PFSK-1 (cell line): ENCODE measurements around the gene IFNL2.

ENCODE experiments used
- FOXP2 ChIP-seq: optimal IDR thresholded peaks from 2 replicates; pipeline ENCODE3; 2011; ENCODE audit warnings: borderline replicate concordance, control low read depth, inconsistent platforms; ENCODE audit not compliant: insufficient read depth; ENCODE audit errors: extremely low read length, extremely low read depth
- POLR2AphosphoS5 ChIP-seq: IDR thresholded peaks from 2 replicates; pipeline ENCODE4 v1.6.1; 2012; ENCODE audit warnings: low read depth, mild to moderate bottlenecking, control low read depth, low read length, moderate library complexity
- REST ChIP-seq, 2 experiments: IDR thresholded peaks; 2 replicates each; pipeline versions ENCODE4 v1.6.1 to v1.8.0; 2011 to 2012; ENCODE audit warnings: low read depth in 2 of 2, low read length in 2 of 2, control low read depth in 1 of 2, inconsistent platforms in 1 of 2, mild to moderate bottlenecking in 1 of 2, moderate library complexity in 1 of 2; ENCODE audit not compliant: insufficient read depth in 1 of 2
- SIN3A ChIP-seq: IDR thresholded peaks from 2 replicates; pipeline ENCODE4 v1.6.1; 2012; ENCODE audit warnings: mild to moderate bottlenecking, low read length, moderate library complexity, borderline replicate concordance; ENCODE audit not compliant: insufficient read depth
- TAF1 ChIP-seq: IDR thresholded peaks from 2 replicates; pipeline ENCODE4 v1.6.1; 2012; ENCODE audit warnings: low read length, control low read depth, borderline replicate concordance; ENCODE audit not compliant: insufficient read depth

The IFNL2 gene

GRCh38 chr19:39318071-39318470, 49.9 kb downstream of the IFNL2 start:
- TF ChIP-seq REST (IDR thresholded peaks at IDR 0.05; ENCODE audit: insufficient read depth in 1 of 2, low read depth in 2 of 2, low read length in 2 of 2) (no peak), POLR2AphosphoS5 (no peak), FOXP2 (no peak), SIN3A (no peak), TAF1 (no peak)

GRCh38 chr19:39318690-39319089, 50.5 kb downstream of the IFNL2 start:
- TF ChIP-seq FOXP2 = no peak
- no peak for TF ChIP-seq POLR2AphosphoS5

GRCh38 chr19:39319098-39319891, 51.1 kb downstream of the IFNL2 start:
- TF ChIP-seq REST (IDR thresholded peaks at IDR 0.05; ENCODE audit: insufficient read depth in 1 of 2, low read depth in 2 of 2, low read length in 2 of 2) (no peak), POLR2AphosphoS5 (no peak), SIN3A (no peak), TAF1 (no peak), FOXP2 (no peak)
